Measurements from ENCODE around the gene ATP1B4. TPM values are rescaled to one million over a fixed set of nuclear protein-coding genes. Genes with fewer than 3 reads are reported as not detected.

The ATP1B4 gene
- total and polyA plus RNA-seq, 3 donors from 2014 or later, result 0.08 to 0.42 TPM; not detected in 1

GRCh38 chrX:120408168-120408567 lies 46.3 kb downstream of the ATP1B4 start:
- WGBS, 2 donors, result 73% methylated on average over 1 of the region's 1 CpG; no CpG with 5 or more reads in 1 of the 2 donors
- Histone ChIP-seq H3K27me3 (no peaks in the 10 kb centered on the region), H3K4me1 (no peaks in the 10 kb centered on the region), H3K36me3 (ENCODE audit: low read depth, missing control alignments) (no peaks in the 10 kb centered on the region), H3K27ac (no peak overlapping the region), H3K4me3 (no peak overlapping the region), H3K9me3 (no peaks in the 10 kb centered on the region)
- DNase-seq, result no peak
- intact Hi-C loops (cut with DNase I; ENCODE audit: low total_unique reads), result no loop called here
- TF ChIP-seq CTCF (IDR thresholded peaks at IDR 0.05), result no peak
- TF ChIP-seq POLR2A (IDR thresholded peaks at IDR 0.05), result no peak

GRCh38 chrX:120419463-120419862 lies 57.6 kb downstream of the ATP1B4 start:
- Histone ChIP-seq H3K27me3 (no peaks in the 10 kb centered on the region), H3K4me1 (no peaks in the 10 kb centered on the region), H3K27ac (no peak overlapping the region), H3K36me3 (ENCODE audit: low read depth, missing control alignments) (no peaks in the 10 kb centered on the region), H3K4me3 (no peak overlapping the region), H3K9me3 (no peaks in the 10 kb centered on the region)
- intact Hi-C loops (cut with DNase I; ENCODE audit: low total_unique reads), result no loop called here
- TF ChIP-seq CTCF (IDR thresholded peaks at IDR 0.05), result no peak
- no peak for TF ChIP-seq POLR2A (IDR thresholded peaks at IDR 0.05)
- no peak for DNase-seq
- 55 to 73% methylated on average over 2 of the region's 2 CpGs for WGBS, 2 donors

GRCh38 chrX:120426599-120426998 lies 64.7 kb downstream of the ATP1B4 start:
- Histone ChIP-seq H3K9me3 (no peaks in the 10 kb centered on the region), H3K27me3 (no peaks in the 10 kb centered on the region), H3K4me3 (no peak overlapping the region), H3K4me1 (no peaks in the 10 kb centered on the region), H3K27ac (no peak overlapping the region), H3K36me3 (ENCODE audit: low read depth, missing control alignments) (no peaks in the 10 kb centered on the region)
- DNase-seq, result no peak
- intact Hi-C loops (cut with DNase I; ENCODE audit: low total_unique reads), result no loop called here
- TF ChIP-seq POLR2A (IDR thresholded peaks at IDR 0.05), result no peak
- TF ChIP-seq CTCF (IDR thresholded peaks at IDR 0.05), result no peak

GRCh38 chrX:120428309-120428708 lies 66.4 kb downstream of the ATP1B4 start:
- Histone ChIP-seq H3K4me3 (no peak overlapping the region), H3K9me3 (no peaks in the 10 kb centered on the region), H3K4me1 (no peaks in the 10 kb centered on the region), H3K27me3 (no peaks in the 10 kb centered on the region), H3K36me3 (ENCODE audit: low read depth, missing control alignments) (no peaks in the 10 kb centered on the region), H3K27ac (no peak overlapping the region)
- no peak for TF ChIP-seq CTCF (IDR thresholded peaks at IDR 0.05)
- no peak for TF ChIP-seq POLR2A (IDR thresholded peaks at IDR 0.05)
- intact Hi-C loops (cut with DNase I; ENCODE audit: low total_unique reads), result no loop called here
- no peak for DNase-seq
- whole genome bisulfite sequencing, 2 donors, result 15 to 22% methylated on average over 2 of the region's 2 CpGs

GRCh38 chrX:120429776-120430540 lies 68.1 kb downstream of the ATP1B4 start:
- no peak for DNase-seq
- Histone ChIP-seq H3K9me3 (no peaks in the 10 kb centered on the region), H3K36me3 (ENCODE audit: low read depth, missing control alignments) (no peaks in the 10 kb centered on the region), H3K27ac (no peak overlapping the region), H3K4me3 (no peak overlapping the region), H3K4me1 (no peaks in the 10 kb centered on the region), H3K27me3 (no peaks in the 10 kb centered on the region)
- intact Hi-C loops (cut with DNase I; ENCODE audit: low total_unique reads), result no loop called here
- no peak for TF ChIP-seq CTCF (IDR thresholded peaks at IDR 0.05)
- TF ChIP-seq POLR2A (IDR thresholded peaks at IDR 0.05), result no peak
- 73 to 78% methylated on average over 2 of the region's 2 CpGs for WGBS, 2 donors

Data from testis (tissue), 3 donors.